GM12878 (cell line): ENCODE data around the gene SCCPDH. TPM values are rescaled to one million over a fixed set of nuclear protein-coding genes. Genes with fewer than 3 reads are reported as not detected.

Experiments
- CBX3 ChIP-seq: fragments of 200-600 bp; sonication (generic); IDR thresholded peaks from 2 replicates; pipeline ENCODE4 v1.6.1; 2016; ENCODE audit warnings: low read depth, borderline replicate concordance
- CREB1 ChIP-seq: IDR thresholded peaks from 2 replicates; pipeline ENCODE4 v1.6.1; 2012; ENCODE audit warnings: low read depth, mild to moderate bottlenecking, inconsistent platforms
- FOS ChIP-seq: IDR thresholded peaks from 3 replicates; pipeline ENCODE4 v1.6.1; 2011; ENCODE audit warnings: borderline replicate concordance; ENCODE audit not compliant: insufficient read length; ENCODE audit errors: extremely low read depth
- HDGF ChIP-seq: fragments of 450-650 bp; IDR thresholded peaks from 2 replicates; pipeline ENCODE4 v1.6.1; 2016; ENCODE audit warnings: antibody characterized with exemption
- LARP7 ChIP-seq: fragments of 450-650 bp; IDR thresholded peaks from 2 replicates; pipeline ENCODE4 v1.6.1; 2017; ENCODE audit warnings: mild to moderate bottlenecking
- NR2C1 ChIP-seq: fragments of 450-650 bp; IDR thresholded peaks from 2 replicates; pipeline ENCODE4 v1.6.1; 2017; ENCODE audit warnings: antibody characterized with exemption, mild to moderate bottlenecking, moderate library complexity
- PAX8 ChIP-seq: fragments of 450-650 bp; IDR thresholded peaks from 2 replicates; pipeline ENCODE4 v1.6.1; 2017; ENCODE audit warnings: mild to moderate bottlenecking, moderate library complexity
- POLR2AphosphoS5 ChIP-seq: IDR thresholded peaks from 2 replicates; pipeline ENCODE4 v1.6.1; 2011; ENCODE audit warnings: mild to moderate bottlenecking, low read length, inconsistent platforms
- RAD21 ChIP-seq: IDR thresholded peaks from 2 replicates; pipeline ENCODE4 v1.6.1; 2011; ENCODE audit warnings: mild to moderate bottlenecking, low read depth, low read length, moderate library complexity; ENCODE audit not compliant: insufficient read depth
- RUNX3 ChIP-seq: IDR thresholded peaks from 2 replicates; pipeline ENCODE4 v1.6.1; 2012; ENCODE audit warnings: low read length, inconsistent platforms
- SUZ12 ChIP-seq: fragments of 200-600 bp; sonication (generic); IDR thresholded peaks from one replicate; pipeline ENCODE4 v1.6.1; 2018; ENCODE audit warnings: antibody characterized with exemption, mild to moderate bottlenecking; ENCODE audit not compliant: unreplicated experiment
- TAF1 ChIP-seq: IDR thresholded peaks from 2 replicates; pipeline ENCODE4 v1.6.1; 2011; ENCODE audit warnings: mild to moderate bottlenecking, low read depth, low read length, borderline replicate concordance
- USF2 ChIP-seq: IDR thresholded peaks from 2 replicates; pipeline ENCODE4 v1.6.1; 2011; ENCODE audit warnings: low read depth, low read length, improper control_type of control experiment, borderline replicate concordance
- YBX1 ChIP-seq: fragments of 450-650 bp; IDR thresholded peaks from 2 replicates; pipeline ENCODE4 v1.6.1; 2016; ENCODE audit warnings: antibody characterized with exemption
- YY1 ChIP-seq: IDR thresholded peaks from 2 replicates; pipeline ENCODE4 v1.6.1; 2011; ENCODE audit warnings: low read depth, mild to moderate bottlenecking, low read length
- polyA plus RNA-seq, 11 experiments: library from polyadenylated mRNA; depleted of rRNA in 4 of 11; unstranded in 6 of 11; stranded (reverse) in 5 of 11; fragments of >200 nt; fragmentation: Nextera tagmentation in 4 of 11; fragmentation: Illumina TruSeq in 1 of 11; extraction: Ambion mirVana in 4 of 11; extraction: Trizol in 1 of 11; gene quantifications; 1 replicate in 1 of 11; 2 replicates in 10 of 11; pipeline versions ENCODE4 v1.2.1 to v1.2.3, GENCODE V29; 2011 to 2016; ENCODE audit warnings: inconsistent platforms in 2 of 11, missing spikeins in 2 of 11, low read depth in 1 of 11
- total RNA-seq, 4 experiments: library from RNA; depleted of rRNA in 3 of 4; stranded (reverse); fragments of >200 nt in 3 of 4; fragmentation: Illumina TruSeq in 1 of 4; extraction: Trizol in 1 of 4; gene quantifications; 2 replicates each; pipeline versions ENCODE4 v1.2.1 to v1.2.3, GENCODE V29; 2013 to 2021

SCCPDH gene
- total and polyA plus RNA-seq, 10 of the 15 experiments (the other 5 are each of a cell fraction or from before 2014, with no cell fraction given) = 5.4 to 44.8 (median 24.5) TPM

GRCh38 chr1:246724016-246724730, at the start of gene SCCPDH (continued):
- TF ChIP-seq NR2C1 = peak; percentile 65
- no peak for TF ChIP-seq SUZ12
- TF ChIP-seq USF2 = no peak
- no peak for TF ChIP-seq HDGF
- TF ChIP-seq CBX3 = no peak
- TF ChIP-seq LARP7 = peak; percentile 80; the same call in 1 of the 2 replicates
- 0 out of 2 replicates have a peak, but pooled peaks have one; percentile 31 for TF ChIP-seq CREB1
- TF ChIP-seq RAD21 = no peak
- no peak for TF ChIP-seq FOS
- TF ChIP-seq RUNX3 = no peak; the same call in 1 of the 2 replicates
- TF ChIP-seq TAF1 = peak; percentile 34; the same call in 1 of the 2 replicates
- no peak for TF ChIP-seq YBX1
- TF ChIP-seq POLR2AphosphoS5 = peak; percentile 63; the same call in 1 of the 2 replicates
- TF ChIP-seq YY1 = peak; percentile 87
- no peak for TF ChIP-seq PAX8
